ENCODE measurements around the gene ATF7IP.

ATF7IP gene

GRCh38 chr12:14384783-14385638 is 19.5 kb downstream of the ATF7IP start:
- peak; percentile 71 for DNase-seq (ENCODE audit: extremely low read depth, low read depth)
- TF ChIP-seq CTCF (IDR thresholded peaks at IDR 0.05; ENCODE audit: low read depth, low read length): no peak

- DNase-seq (ENCODE audit: extremely low read depth, low read depth): no peak
- no peak for TF ChIP-seq CTCF (IDR thresholded peaks at IDR 0.05; ENCODE audit: low read depth, low read length)
Observed at GRCh38 chr12:14387219-14387871, 21.9 kb downstream of the ATF7IP start.

GRCh38 chr12:14390449-14390848 is 25.0 kb downstream of the ATF7IP start:
- TF ChIP-seq CTCF (IDR thresholded peaks at IDR 0.05; ENCODE audit: low read depth, low read length): no peak
- no peak for DNase-seq (ENCODE audit: extremely low read depth, low read depth)

GRCh38 chr12:14390870-14391530 is 25.5 kb downstream of the ATF7IP start:
- DNase-seq (ENCODE audit: extremely low read depth, low read depth): no peak
- TF ChIP-seq CTCF (IDR thresholded peaks at IDR 0.05; ENCODE audit: low read depth, low read length): no peak

- DNase-seq (ENCODE audit: extremely low read depth, low read depth): no peak
- no peak for TF ChIP-seq CTCF (IDR thresholded peaks at IDR 0.05; ENCODE audit: low read depth, low read length)
Observed at GRCh38 chr12:14393751-14394150, 28.3 kb downstream of the ATF7IP start.

GRCh38 chr12:14394317-14395073 is 29.0 kb downstream of the ATF7IP start:
- DNase-seq (ENCODE audit: extremely low read depth, low read depth): no peak

More at GRCh38 chr12:14394317-14395073, 29.0 kb downstream of the ATF7IP start:
- no peak for TF ChIP-seq CTCF (IDR thresholded peaks at IDR 0.05; ENCODE audit: low read depth, low read length)
